ENCODE measurements around the gene ARRDC2.

Gene ARRDC2

DNA sequence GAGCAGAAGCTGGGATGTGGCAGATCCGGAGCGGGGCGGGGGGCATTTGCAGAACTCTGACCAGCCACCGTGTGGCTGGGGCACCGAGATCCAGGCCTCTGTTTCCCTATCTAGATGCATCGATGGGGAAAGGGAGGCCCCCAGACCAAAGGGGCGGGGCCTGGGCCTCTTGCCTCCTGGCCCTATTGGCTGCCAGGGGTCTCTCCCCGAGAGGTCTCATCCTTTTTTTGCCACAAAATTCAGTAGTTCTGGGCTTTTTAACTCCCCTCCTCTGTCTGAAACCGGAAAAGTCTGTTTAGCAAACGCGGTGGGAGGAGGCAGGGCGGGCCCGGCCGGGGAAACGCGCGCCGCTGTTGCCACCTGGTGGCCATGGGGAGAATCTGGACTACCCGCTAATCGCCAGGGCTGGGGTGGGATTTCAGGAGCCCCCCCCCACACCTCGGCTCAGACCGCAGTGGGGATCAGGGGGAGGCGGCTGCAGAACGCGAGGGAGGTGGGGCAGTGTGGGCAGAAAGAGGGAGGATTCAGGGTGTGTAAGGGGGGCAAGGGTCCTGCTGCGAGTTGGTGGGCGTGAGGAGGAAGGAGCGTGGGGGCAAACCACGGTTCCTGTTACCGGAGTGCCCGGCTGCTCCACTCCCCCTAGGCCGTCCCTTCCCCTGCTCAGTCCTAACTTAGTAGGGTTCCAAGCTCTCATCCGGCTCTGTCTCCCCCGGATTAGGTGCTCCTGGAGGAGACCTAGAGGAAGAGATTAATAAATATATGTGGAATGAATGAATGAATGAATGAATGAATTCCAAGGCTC lies 50.4 kb downstream of the ARRDC2 start:
- peak; percentile 33 to 47 for DNase-seq (ENCODE audit: low read depth in 2 of 2)

GRCh38 chr19:18059297-18059696 lies 51.3 kb downstream of the ARRDC2 start:
- DNase-seq (ENCODE audit: low read depth in 2 of 2) = no peak

DNA sequence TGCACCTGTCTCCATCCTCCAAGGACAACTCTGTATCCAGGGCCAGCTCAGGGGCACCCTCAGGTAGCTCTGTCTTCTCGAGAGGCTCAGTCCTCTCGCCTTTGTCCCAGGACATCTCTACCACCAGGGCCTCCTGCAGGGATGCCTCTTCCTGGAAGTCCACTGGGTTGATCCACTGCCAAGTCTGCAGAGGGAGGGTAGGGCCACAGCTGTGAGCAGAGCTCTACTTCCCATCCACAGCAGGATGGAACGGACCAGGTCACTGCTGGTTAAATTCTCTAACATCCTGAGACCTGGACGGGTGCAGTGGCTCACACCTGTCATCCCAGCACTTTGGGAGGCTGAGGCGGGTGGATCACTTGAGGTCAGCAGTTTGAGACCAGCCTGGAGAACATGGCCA lies 51.9 kb downstream of the ARRDC2 start:
- DNase-seq (ENCODE audit: low read depth in 2 of 2) = no peak

DNA sequence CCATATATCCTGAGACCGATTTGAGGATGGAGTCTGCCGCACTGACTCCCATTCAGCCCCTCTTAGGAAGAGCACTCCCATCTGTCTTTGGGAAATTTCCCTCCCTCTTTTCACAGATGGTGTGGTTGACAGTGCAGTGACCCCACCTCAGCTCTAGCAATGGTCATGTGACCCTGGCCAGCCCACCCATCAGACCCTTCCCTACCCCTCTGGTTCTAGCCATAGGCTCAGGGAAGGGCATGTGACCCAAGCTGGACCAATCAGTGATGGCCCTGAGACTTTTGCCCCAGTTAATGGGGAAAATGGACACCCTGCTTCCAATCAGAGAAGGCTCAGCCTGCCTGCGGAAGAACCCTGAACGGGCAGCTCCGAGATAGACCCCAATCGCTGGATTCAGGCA lies 52.5 kb downstream of the ARRDC2 start:
- no peak for DNase-seq (ENCODE audit: low read depth in 2 of 2)

DNA sequence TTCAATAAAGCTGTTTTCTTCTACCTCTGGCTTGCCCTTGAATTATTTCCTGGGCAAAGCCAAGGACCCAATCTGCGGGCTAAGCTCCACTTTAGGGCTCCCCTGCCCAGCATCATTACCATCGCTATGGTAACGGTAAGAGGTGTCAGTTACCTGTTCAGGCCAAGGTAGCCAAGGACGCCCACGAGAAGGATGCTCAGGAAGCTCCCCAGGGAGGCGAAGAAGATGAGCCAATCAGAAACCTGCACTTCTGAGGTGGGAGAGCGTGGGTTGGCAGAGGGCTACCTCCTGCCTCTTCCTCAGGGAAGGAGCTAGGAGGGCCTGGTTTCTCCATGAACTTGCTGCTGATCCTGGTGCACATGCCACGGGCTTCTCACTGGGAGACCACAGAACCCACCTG lies 54.1 kb downstream of the ARRDC2 start:
- no peak for DNase-seq (ENCODE audit: low read depth in 2 of 2)

- no peak for DNase-seq (ENCODE audit: low read depth in 2 of 2)
Observed at GRCh38 chr19:18063463-18063862, 55.5 kb downstream of the ARRDC2 start.

Data from fibroblast of skin of left biceps (primary cell).